GM19452 (cell line): ENCODE results near the gene AMN.

Source experiments
- ATAC-seq: cut with Tn5 transposase; IDR thresholded peaks from one replicate; pipeline ENCODE4 v1.9.1; 2021; ENCODE audit not compliant: unreplicated experiment

The AMN gene

GRCh38 chr14:102964152-102964730, 41.8 kb downstream of the AMN start:
- ATAC-seq = no peak

- ATAC-seq = no peak
Measured at GRCh38 chr14:102965282-102965681, 42.8 kb downstream of the AMN start.

DNA sequence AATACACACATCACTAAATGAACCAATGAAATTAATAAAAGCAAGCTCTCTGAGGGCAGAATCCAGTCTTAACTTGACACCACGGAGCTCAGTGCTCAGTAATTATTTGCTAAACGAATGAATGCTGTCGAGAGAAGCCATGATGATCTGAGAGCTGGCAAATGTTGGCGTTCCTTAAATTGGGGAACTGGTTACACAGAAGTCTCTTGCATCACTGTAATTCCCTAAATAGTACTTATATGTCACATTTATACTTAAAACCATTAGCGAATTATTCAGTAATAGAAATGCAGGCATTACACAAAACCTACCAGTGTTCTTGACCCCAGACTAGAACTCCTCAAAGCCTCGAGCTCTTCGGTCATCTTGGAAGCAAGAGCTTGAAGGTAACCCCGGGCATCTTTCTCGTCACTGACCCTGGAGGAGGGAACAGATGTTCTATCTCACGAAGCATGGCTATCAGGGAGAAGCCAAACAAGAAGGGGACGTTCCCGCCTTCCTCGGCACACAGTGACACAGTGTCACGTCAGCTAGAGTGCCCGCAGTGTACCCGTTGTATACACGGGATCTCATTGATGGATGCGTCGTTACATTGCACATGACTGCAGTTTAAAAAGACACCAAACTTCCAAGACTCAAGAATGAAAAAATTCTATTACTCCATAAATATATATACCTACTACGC, 43.6 kb downstream of the AMN start:
- no peak for ATAC-seq

- no peak for ATAC-seq
Measured at GRCh38 chr14:102966681-102967505, 44.4 kb downstream of the AMN start.

DNA sequence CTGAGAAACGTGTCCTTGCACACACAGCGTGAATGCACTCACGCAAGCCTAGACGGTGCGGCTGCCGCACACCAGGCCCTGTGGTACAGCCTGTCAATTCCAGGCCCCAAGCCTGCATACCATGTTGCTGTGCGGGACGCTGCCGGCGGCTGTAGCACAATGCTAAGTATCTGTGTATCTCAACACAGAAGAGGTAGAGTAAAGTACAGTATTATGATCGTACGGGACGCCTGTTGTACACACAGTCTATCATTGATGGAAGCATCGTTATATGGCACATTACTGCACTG, 45.0 kb downstream of the AMN start:
- no peak for ATAC-seq

GRCh38 chr14:102968306-102968705, 45.8 kb downstream of the AMN start:
- ATAC-seq = no peak

DNA sequence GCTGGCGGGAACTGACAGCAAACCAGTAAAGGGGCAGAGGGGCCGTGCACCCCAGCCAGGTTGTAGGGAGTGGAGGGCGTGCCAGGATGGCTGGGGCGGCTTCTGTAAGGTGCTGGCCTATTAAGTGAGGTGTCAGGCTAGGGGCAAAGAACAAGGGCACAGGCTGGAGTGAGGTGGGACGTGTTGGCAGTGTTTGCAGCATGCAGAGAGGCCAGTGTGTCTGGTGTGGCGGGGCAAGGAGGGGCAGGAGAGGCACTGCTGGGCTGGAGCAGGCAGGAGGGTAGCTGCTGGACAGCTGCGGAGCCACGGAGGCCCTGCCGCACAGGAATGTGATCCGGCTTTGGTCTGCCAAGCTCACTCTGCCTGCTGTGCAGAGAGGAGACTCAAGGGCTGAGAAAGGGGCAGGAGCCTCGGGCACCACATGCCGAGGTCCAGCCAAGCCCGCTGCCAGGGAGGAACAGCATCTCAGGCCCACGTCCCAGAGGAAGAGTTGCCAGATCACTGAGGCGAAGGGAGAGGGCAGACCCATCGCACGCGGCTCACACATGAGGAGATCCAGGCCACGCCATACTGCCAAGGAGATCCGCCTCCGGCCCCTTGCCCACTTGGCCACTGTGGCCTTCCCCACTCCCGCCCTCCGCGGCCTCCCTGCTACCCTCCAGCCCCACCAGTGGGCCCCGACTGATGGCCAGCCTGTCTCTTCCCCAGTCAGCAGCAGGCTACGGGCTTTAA, 46.8 kb downstream of the AMN start:
- ATAC-seq = no peak

GRCh38 chr14:102969901-102970300, 47.4 kb downstream of the AMN start:
- ATAC-seq = no peak

- no peak for ATAC-seq
Measured at GRCh38 chr14:102970496-102970895, 48.0 kb downstream of the AMN start.

DNA sequence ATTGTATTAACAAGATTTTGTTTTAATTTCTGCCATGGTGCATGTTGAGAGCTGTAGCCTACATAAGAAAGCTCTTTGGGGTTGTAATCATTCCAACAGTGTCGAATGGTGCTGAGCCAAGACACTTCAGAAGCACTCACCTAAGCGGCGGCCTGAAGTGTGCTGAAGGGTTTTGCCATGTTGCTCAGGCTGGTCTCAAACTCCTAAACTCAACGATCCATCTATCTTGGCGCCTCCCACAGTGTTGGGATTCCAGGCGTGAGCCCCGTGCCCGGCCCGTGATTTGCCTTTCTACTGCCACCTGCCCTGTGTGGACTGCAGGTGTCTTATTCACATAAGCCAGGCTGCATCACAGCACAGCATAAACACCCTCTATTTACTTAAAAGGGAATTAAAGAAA, 48.9 kb downstream of the AMN start:
- ATAC-seq = no peak

- no peak for ATAC-seq
Measured at GRCh38 chr14:102971836-102972606, 49.6 kb downstream of the AMN start.

DNA sequence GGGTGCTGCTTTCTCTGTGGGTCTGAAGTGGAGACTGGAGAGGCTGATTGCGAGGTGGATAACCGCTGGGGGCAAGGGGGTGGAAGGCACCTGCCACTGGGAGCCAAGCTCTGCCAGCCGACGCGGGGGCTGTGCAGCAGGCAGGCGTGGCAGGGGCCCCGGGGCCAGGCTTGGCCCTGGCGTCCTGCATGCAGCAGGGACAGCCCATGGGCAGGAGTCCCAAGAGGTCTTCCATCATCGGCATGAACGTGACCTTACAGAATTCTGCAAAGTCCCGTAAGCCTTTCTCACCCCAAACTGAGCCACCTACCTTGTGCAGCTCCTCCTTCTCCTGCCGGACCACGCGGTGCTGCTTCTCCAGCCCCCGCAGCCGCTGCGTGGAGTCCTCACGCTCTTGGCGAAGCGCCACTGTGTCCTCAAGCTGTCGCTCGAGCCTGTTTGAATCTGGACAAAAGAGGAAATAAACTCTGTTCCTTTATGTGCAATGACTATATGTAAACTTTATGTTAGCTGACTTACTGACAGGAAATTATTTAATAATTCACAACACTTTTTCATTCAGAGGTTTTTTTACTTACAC, 51.3 kb downstream of the AMN start:
- no peak for ATAC-seq

GRCh38 chr14:102975662-102976061, 53.2 kb downstream of the AMN start:
- ATAC-seq = no peak

DNA sequence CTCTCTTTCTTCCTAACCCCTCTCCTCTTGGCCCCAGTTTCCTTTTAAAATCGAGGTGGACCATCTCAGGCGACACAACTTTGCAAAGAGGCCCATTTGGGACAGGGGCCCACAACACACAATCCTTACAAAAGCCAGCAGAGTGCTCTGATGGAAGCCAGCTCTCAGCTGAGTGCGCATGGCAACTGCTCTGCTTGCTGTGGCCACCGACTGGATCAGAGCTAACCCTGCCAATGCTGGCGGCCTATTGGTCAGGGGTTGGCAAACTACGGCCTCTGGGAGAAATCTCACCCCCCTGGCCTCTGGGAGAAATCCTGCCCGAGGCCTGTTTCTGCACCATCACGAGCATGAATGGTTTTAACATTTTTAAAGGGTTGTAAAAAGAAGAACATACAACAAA, 55.0 kb downstream of the AMN start:
- ATAC-seq = no peak

DNA sequence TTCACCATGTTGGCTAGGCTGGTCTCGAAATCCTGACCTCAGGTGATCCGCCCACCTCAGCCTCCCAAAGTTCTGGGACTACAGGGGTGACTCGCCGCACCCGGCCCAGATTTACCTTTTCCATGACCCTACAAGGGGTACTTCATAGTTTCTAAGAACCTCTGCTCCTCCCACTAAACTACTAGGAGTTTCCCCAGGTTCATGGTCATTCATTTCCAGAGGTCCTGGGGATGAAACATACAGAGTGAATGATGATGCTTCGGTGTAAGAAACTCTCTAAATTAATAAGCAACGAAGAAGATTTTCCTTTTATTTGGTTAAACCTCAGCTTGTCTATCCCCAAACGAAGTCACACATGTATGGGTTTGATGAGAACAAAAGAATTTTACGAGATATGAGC, 56.9 kb downstream of the AMN start:
- ATAC-seq = no peak

DNA sequence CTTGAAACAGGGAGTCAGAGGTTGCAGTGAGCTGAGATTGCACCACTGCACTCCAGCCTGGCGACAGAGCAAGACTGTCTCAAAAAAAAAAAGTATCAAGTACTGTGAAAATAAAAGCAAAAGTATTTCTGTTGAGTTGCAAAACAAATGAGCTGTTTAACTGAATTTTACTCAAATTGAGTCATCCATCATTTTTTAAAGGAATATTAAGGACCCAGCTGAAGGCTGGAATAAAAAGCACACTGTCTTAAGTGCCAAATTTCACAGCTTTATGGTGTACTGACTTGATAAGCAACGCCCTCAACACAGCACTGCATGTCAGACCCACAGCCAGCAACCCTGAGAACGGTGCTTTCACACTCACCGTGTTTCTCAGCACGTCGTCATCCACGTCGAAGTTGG, 57.9 kb downstream of the AMN start:
- ATAC-seq = no peak
